Muscle layer of duodenum (tissue), 2 donors: ENCODE data around the gene MED14.

Experiments
- H3K27ac ChIP-seq: one replicate; pipeline ENCODE4 v1.7.0; 2013; ENCODE audit warnings: mild to moderate bottlenecking, low read length
- H3K27me3 ChIP-seq: one replicate; pipeline ENCODE4 v1.7.0; 2013; ENCODE audit warnings: low read depth, mild to moderate bottlenecking, control low read depth, low read length
- H3K36me3 ChIP-seq, 2 donors: one replicate each; pipeline ENCODE4 v1.7.0; 2013; ENCODE audit warnings: low read length in 2 of 2, control low read depth in 1 of 2, mild to moderate bottlenecking in 1 of 2; ENCODE audit not compliant: insufficient read depth in 2 of 2, control insufficient read depth in 1 of 2
- H3K4me1 ChIP-seq, 2 donors: one replicate each; pipeline ENCODE4 v1.7.0; 2013; ENCODE audit warnings: low read length in 2 of 2, mild to moderate bottlenecking in 2 of 2, control low read depth in 1 of 2, moderate library complexity in 1 of 2; ENCODE audit not compliant: insufficient read depth in 2 of 2, control insufficient read depth in 1 of 2
- H3K4me3 ChIP-seq, 2 donors: one replicate each; pipeline ENCODE4 v1.7.0; 2013; ENCODE audit warnings: low read length in 2 of 2, low read depth in 1 of 2, mild to moderate bottlenecking in 1 of 2
- H3K9me3 ChIP-seq, 2 donors: one replicate each; pipeline ENCODE4 v1.7.0; 2013; ENCODE audit warnings: low read length in 2 of 2, control low read depth in 1 of 2, mild to moderate bottlenecking in 1 of 2; ENCODE audit not compliant: control insufficient read depth in 1 of 2
- donor health status: healthy.

Gene MED14

DNA sequence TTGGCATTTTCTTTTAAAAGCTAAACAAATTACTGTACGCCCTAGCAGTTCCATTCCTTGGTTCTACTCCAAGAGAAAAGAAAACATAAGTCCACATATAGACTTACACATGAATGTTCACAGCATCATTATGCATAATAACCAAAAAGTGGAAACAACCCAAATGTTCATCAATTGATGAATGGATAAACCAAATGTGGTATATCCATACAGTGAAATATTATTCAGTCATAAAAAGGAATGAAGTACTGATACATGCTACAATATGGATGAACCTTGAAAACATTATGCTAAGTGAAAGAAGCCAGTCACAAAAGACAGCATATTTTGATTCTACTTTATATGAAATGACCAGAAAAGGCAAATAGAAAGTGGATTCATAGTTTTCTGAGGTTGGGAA, 36.5 kb downstream of the MED14 start:
- no peaks in the 10 kb centered on the region for H3K9me3 ChIP-seq
- no peaks in the 10 kb centered on the region for H3K4me1 ChIP-seq
- H3K36me3 ChIP-seq: peaks cover 7% of the 10 kb centered on the region in 2 donors
- H3K4me3 ChIP-seq: no peak overlapping the region
- H3K27me3 ChIP-seq: no peaks in the 10 kb centered on the region
- H3K27ac ChIP-seq: no peak overlapping the region

GRCh38 chrX:40694802-40695201, 40.5 kb downstream of the MED14 start:
- no peak overlapping the region for H3K27ac ChIP-seq
- H3K4me3 ChIP-seq: no peak overlapping the region
- H3K27me3 ChIP-seq: no peaks in the 10 kb centered on the region
- H3K9me3 ChIP-seq: no peaks in the 10 kb centered on the region
- H3K36me3 ChIP-seq: peaks cover 7% of the 10 kb centered on the region in 2 donors
- H3K4me1 ChIP-seq: no peaks in the 10 kb centered on the region

DNA sequence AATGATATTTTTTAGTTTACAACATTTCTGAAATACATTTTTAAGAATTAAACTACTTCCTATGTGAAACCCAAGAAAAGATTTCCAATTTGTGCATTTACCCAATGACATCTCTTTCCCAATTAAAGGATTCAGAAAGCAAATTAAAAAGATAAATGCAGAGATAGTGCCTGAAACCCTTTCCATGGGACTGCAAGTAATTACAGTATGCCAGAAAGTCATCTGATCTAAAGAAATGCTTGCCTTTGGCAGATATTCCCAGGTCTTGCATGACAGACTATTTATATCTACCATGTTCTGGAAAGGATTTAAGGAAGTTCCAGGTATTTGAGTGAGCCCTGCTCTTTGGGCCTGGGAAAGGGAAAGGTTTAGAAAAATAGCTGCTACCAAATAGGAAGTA, 46.4 kb downstream of the MED14 start:
- no peak overlapping the region for H3K4me3 ChIP-seq
- H3K27ac ChIP-seq: no peak overlapping the region
- H3K9me3 ChIP-seq: no peaks in the 10 kb centered on the region
- peaks cover 4 to 5% of the 10 kb centered on the region in 2 donors for H3K36me3 ChIP-seq
- H3K27me3 ChIP-seq: no peaks in the 10 kb centered on the region
- H3K4me1 ChIP-seq: no peaks in the 10 kb centered on the region

- no peak overlapping the region for H3K27ac ChIP-seq
- H3K4me3 ChIP-seq: no peak overlapping the region
- no peaks in the 10 kb centered on the region for H3K9me3 ChIP-seq
- peaks cover 0 to 5% of the 10 kb centered on the region in 2 donors for H3K36me3 ChIP-seq
- H3K27me3 ChIP-seq: no peaks in the 10 kb centered on the region
- no peaks in the 10 kb centered on the region for H3K4me1 ChIP-seq
Measured at GRCh38 chrX:40687169-40687568, 48.2 kb downstream of the MED14 start.

DNA sequence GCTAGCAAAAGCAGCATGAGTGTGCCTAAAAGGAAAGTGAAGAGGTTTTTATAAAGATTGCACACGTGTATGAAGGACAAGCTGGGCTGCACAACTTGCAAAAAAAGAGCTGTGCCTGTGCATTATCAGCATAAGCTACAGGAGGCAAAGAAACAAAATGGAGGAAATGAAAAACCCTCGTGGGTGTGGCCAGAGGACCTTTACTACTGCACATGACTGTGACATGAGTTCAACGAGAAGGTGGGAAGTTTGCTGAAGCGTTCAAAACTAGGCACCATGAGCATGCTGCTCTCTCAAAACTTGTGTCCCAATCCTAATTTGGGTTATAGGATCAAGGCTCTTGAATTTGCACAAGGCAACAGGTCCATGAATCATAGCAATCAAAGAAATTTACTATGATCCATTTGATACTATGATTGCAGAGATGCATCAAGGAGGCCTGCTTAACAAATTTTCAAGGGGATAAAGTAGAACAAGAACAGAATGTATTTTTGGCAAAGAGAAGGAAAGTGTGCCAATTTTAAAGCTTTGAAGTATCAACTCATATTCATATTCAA, 49.9 kb downstream of the MED14 start:
- H3K9me3 ChIP-seq: no peaks in the 10 kb centered on the region
- H3K4me3 ChIP-seq: no peak overlapping the region
- H3K27me3 ChIP-seq: no peaks in the 10 kb centered on the region
- H3K36me3 ChIP-seq: peaks cover 0 to 12% of the 10 kb centered on the region in 2 donors
- H3K27ac ChIP-seq: no peak overlapping the region
- no peaks in the 10 kb centered on the region for H3K4me1 ChIP-seq

DNA sequence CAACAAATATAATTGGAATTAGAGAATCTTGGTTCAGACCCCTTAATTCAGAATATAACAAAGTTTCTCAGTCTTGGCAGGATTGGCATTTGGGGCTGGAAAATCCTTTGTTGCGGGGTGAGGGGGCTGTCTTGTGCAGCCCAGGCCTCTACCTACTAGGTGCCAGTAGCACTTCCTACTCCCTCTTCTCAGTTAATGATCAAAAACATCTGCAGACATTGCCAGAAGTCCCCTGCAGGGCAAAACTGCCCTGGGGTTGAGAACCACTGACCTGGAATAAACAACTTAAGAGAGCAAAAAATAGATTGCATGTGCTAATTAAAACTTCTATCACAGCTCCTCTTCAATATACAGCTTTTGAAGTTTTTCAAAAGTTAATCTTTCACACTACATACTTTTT, 51.2 kb downstream of the MED14 start:
- Histone ChIP-seq H3K9me3 (no peaks in the 10 kb centered on the region), H3K36me3 (peaks cover 0 to 12% of the 10 kb centered on the region in 2 donors), H3K4me3 (no peak overlapping the region), H3K27me3 (no peaks in the 10 kb centered on the region), H3K27ac (no peak overlapping the region), H3K4me1 (no peaks in the 10 kb centered on the region)

DNA sequence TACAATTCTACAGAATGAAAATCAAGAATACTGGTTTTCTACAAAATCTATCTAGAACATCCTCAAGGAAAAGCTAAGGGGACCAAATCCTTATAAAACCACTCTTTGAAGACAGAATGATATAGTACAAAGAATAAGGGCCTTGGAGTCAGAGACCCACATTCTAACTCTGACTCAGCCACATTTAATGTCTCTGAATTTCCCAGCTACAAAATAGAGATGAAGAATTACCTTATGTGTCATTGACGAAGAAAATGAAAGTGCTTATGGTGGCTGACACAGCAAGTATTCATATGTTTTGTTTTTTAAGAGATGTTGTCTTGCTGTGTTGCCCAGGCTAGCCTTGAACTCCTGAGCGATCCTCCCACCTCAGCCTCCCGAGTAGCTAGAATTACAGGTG, 52.1 kb downstream of the MED14 start:
- no peak overlapping the region for H3K27ac ChIP-seq

DNA sequence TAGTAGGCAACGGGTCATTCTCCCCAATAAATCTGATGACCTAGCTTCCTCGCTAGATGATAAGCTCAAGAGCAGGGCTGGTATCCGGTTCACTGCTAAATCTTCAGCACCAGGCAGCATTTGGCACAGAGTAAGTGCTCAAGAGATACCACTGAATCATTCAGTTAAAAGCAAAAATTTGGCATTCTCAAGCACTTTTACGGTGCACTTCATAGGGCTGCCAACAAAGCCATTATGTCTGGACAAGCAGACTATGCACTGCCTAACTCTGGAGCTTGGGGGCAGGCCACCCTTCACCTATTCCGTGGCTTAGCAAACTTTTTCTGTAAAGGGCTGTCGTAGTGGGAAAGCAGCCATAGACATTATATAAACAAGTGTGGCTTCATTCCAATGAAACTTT, 64.2 kb downstream of the MED14 start:
- no peaks in the 10 kb centered on the region for H3K4me1 ChIP-seq
- H3K4me3 ChIP-seq: no peak overlapping the region
- H3K9me3 ChIP-seq: no peaks in the 10 kb centered on the region
- H3K27ac ChIP-seq: no peak overlapping the region
- peaks cover 20 to 24% of the 10 kb centered on the region in 2 donors for H3K36me3 ChIP-seq
- no peaks in the 10 kb centered on the region for H3K27me3 ChIP-seq

More for the DNA sequence above, 52.1 kb downstream of the MED14 start:
- Histone ChIP-seq H3K9me3 (no peaks in the 10 kb centered on the region), H3K4me3 (no peak overlapping the region), H3K27me3 (no peaks in the 10 kb centered on the region), H3K4me1 (no peaks in the 10 kb centered on the region), H3K36me3 (peaks cover 0 to 12% of the 10 kb centered on the region in 2 donors)

DNA sequence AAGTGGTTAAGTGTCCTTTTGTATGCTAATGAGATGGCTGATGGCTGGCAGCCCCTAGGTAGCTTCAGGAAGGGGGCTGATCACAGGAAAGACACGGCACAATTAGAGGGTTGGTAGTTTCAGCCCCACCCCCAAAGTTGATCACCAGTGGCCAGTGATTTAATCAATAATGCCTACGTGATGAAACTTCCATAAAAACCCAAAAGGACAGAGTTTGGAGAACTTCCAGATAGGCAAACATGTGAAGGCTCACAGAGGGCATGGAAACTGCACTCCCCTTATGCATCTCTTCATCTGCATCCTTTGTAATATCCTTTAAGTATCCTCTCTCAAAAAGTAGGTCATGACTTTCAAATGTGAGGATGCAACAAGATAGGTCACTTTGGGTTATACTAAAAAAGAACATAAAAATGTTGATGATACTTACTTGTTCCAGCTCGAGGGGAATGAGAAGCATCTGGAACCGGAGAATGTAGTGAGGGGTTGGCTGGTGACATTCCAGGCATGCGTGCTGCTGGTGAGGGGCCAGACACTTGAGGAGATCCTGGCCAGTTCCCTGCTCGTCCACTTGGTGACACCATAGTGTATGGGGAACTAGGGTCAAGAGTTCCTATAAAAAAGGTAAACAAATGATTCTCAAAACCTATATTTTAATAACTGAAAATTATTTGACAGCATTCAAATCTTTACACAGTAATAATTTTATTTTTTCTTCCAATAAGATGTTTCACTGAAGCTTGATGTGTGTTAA, 71.3 kb downstream of the MED14 start:
- Histone ChIP-seq H3K36me3 (peaks cover 18 to 20% of the 10 kb centered on the region in 2 donors), H3K27me3 (no peaks in the 10 kb centered on the region), H3K9me3 (no peaks in the 10 kb centered on the region), H3K4me3 (no peak overlapping the region), H3K4me1 (no peaks in the 10 kb centered on the region), H3K27ac (no peak overlapping the region)

GRCh38 chrX:40663078-40663740, 72.1 kb downstream of the MED14 start:
- Histone ChIP-seq H3K9me3 (no peaks in the 10 kb centered on the region), H3K36me3 (peaks cover 18 to 20% of the 10 kb centered on the region in 2 donors), H3K27me3 (no peaks in the 10 kb centered on the region), H3K4me3 (no peak overlapping the region), H3K4me1 (no peaks in the 10 kb centered on the region), H3K27ac (no peak overlapping the region)

DNA sequence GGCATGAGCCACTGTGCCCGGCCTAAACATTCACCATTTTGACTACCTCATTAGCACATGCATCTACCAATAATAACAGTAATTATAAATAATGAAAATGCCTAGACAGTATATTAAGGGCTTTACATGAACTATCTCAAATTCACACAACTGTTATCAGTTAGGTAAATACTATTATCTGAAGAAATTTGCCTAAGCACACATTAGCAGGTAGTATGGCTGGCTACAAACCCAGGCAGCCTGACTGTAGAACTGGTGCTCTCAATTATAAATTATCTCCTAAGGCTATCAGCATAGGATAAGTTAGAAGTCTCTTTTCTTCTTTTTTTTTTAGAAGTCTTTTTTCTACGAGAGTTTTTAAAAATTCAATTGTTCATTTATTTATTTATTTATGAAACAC, 73.9 kb downstream of the MED14 start:
- H3K36me3 ChIP-seq: peaks cover 10 to 12% of the 10 kb centered on the region in 2 donors
- H3K4me1 ChIP-seq: no peaks in the 10 kb centered on the region
- H3K27ac ChIP-seq: no peak overlapping the region
- no peak overlapping the region for H3K4me3 ChIP-seq
- H3K9me3 ChIP-seq: no peaks in the 10 kb centered on the region
- H3K27me3 ChIP-seq: no peaks in the 10 kb centered on the region
